ENCODE results near the gene C11orf24. TPM values are rescaled to one million over a fixed set of nuclear protein-coding genes. Genes with fewer than 3 reads are reported as not detected.

The C11orf24 gene
- total RNA-seq, 1 donor from 2014 or later = 27.5 TPM

- no peak for DNase-seq (ENCODE audit: low read depth)
- TF ChIP-seq CTCF (IDR thresholded peaks at IDR 0.05; ENCODE audit: insufficient read depth, low read length, poor library complexity, severe bottlenecking) = no peak
Observed at GRCh38 chr11:68282861-68283230, 11.1 kb upstream of the C11orf24 start.

GRCh38 chr11:68282141-68282860, 10.5 kb upstream of the C11orf24 start:
- no peaks in the 10 kb centered on the region for H3K27me3 ChIP-seq (ENCODE audit: control insufficient read depth, insufficient read depth, low read length)
- no peak for TF ChIP-seq CTCF (IDR thresholded peaks at IDR 0.05; ENCODE audit: insufficient read depth, low read length, poor library complexity, severe bottlenecking)
- no peaks in the 10 kb centered on the region for H3K36me3 ChIP-seq (ENCODE audit: control insufficient read depth, insufficient read depth, low read length)
- H3K4me3 ChIP-seq (ENCODE audit: low read depth, low read length) = no peak overlapping the region
- no peak for DNase-seq (ENCODE audit: low read depth)

More at GRCh38 chr11:68282861-68283230, 11.1 kb upstream of the C11orf24 start:
- Histone ChIP-seq H3K36me3 (ENCODE audit: control insufficient read depth, insufficient read depth, low read length) (no peaks in the 10 kb centered on the region), H3K4me3 (ENCODE audit: low read depth, low read length) (no peak overlapping the region), H3K27me3 (ENCODE audit: control insufficient read depth, insufficient read depth, low read length) (no peaks in the 10 kb centered on the region)

DNA sequence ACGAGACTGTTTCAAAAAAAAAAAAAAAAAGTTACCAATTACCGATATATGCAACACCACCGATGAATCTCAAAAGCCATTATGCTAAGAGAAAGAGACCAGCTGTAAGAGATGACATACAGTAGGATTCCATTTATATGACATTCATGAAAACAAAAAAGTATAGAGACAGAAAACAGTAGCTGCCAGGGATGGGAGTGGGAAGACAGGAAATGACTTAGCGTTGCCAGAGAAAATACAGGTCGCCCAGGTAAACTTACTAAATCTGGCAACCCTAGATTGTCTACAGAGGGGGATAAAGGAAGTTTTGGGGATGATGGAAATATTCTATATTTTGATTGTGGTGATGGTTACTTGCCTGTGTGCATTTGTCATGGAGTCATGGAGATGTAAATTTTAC, 7.9 kb upstream of the C11orf24 start:
- no peak overlapping the region for H3K4me3 ChIP-seq (ENCODE audit: low read depth, low read length)
- H3K36me3 ChIP-seq (ENCODE audit: control insufficient read depth, insufficient read depth, low read length) = no peaks in the 10 kb centered on the region
- no peak for TF ChIP-seq CTCF (IDR thresholded peaks at IDR 0.05; ENCODE audit: insufficient read depth, low read length, poor library complexity, severe bottlenecking)
- no peak for DNase-seq (ENCODE audit: low read depth)
- H3K27me3 ChIP-seq (ENCODE audit: control insufficient read depth, insufficient read depth, low read length) = no peaks in the 10 kb centered on the region

GRCh38 chr11:68276861-68277260, 5.1 kb upstream of the C11orf24 start:
- H3K36me3 ChIP-seq (ENCODE audit: control insufficient read depth, insufficient read depth, low read length) = no peaks in the 10 kb centered on the region
- TF ChIP-seq CTCF (IDR thresholded peaks at IDR 0.05; ENCODE audit: insufficient read depth, low read length, poor library complexity, severe bottlenecking) = no peak
- H3K4me3 ChIP-seq (ENCODE audit: low read depth, low read length) = no peak overlapping the region
- H3K27me3 ChIP-seq (ENCODE audit: control insufficient read depth, insufficient read depth, low read length) = no peaks in the 10 kb centered on the region
- no peak for DNase-seq (ENCODE audit: low read depth)

DNA sequence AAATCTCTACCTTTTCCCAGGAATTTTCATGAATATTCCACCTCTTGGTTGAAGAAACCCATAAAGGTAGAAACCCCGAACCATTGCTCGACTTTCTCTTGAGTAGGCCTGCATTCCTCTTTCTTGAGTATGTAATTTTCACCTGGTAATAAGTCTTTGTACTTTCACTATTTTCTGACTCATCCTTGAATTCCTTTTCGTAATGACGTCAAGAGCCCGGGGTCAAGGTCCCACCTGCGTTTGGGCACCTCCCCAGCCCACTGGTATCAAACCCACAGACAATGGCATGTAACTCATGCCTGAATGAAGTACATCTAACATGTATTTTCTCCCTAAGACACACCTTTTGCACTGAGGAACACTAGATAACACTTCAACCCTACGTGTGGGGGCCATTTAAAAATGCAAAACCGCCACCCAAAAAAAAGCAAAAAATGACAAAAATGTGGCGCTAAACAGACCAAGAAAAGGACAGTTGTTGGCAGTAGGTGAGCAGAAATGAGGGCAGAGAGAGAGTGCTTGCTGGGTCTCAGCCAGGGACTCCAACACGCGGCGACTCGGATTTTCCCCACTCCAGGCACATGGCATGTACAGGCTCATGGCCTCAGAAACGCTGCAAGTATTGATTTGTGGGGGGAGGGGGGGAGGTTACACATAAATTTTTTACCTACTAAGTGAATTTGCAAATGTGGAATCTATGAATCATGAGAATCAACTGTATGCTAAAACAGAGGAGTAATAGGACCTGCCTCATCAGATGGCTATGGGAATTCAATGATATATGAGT, 4.1 kb upstream of the C11orf24 start:
- no peak for DNase-seq (ENCODE audit: low read depth)
- Histone ChIP-seq H3K36me3 (ENCODE audit: control insufficient read depth, insufficient read depth, low read length) (no peaks in the 10 kb centered on the region), H3K27me3 (ENCODE audit: control insufficient read depth, insufficient read depth, low read length) (no peaks in the 10 kb centered on the region), H3K4me3 (ENCODE audit: low read depth, low read length) (no peak overlapping the region)
- no peak for TF ChIP-seq CTCF (IDR thresholded peaks at IDR 0.05; ENCODE audit: insufficient read depth, low read length, poor library complexity, severe bottlenecking)
